Esophagus muscularis mucosa (tissue), 4 donors: ENCODE results near the gene PCED1A. TPM values are rescaled to one million over a fixed set of nuclear protein-coding genes. Genes with fewer than 3 reads are reported as not detected.
"Not testable (repeated sequence)": the region's sequence is repeated elsewhere in the genome, so short reads cannot be mapped to it uniquely, and the experiment has no call there.

Source experiments
- DNase-seq: peaks from one replicate; pipeline ENCODE4 v3.0.0-alpha.2; 2017; ENCODE audit errors: extremely low spot score
- H3K27ac ChIP-seq, 4 donors: fragments of 200-600 bp; sonication (generic); replicated peaks in 1 of 4; 1 replicate in 3 of 4; 2 replicates in 1 of 4; pipeline ENCODE4 v1.5.1; 2016 to 2019; ENCODE audit warnings: mild to moderate bottlenecking in 1 of 4
- H3K27me3 ChIP-seq, 4 donors: fragments of 200-600 bp; sonication (generic); one replicate each; pipeline versions ENCODE4 v1.5.1 to v1.6.0; 2016 to 2019
- H3K36me3 ChIP-seq, 4 donors: fragments of 200-600 bp; sonication (generic); one replicate each; pipeline ENCODE4 v1.5.1; 2016 to 2019
- H3K4me1 ChIP-seq, 4 donors: fragments of 200-600 bp; sonication (generic); one replicate each; pipeline ENCODE4 v1.5.1; 2016 to 2019
- H3K4me3 ChIP-seq, 4 donors: fragments of 200-600 bp; sonication (generic); 1 replicate in 2 of 4; 2 replicates in 2 of 4; pipeline ENCODE4 v1.5.1; 2016 to 2019; ENCODE audit warnings: mild to moderate bottlenecking in 4 of 4, moderate library complexity in 1 of 4
- H3K9me3 ChIP-seq, 4 donors: fragments of 200-600 bp; sonication (generic); 1 replicate in 3 of 4; 2 replicates in 1 of 4; pipeline ENCODE4 v1.5.1; 2016 to 2019
- EP300 ChIP-seq: sonication (generic); formaldehyde crosslinking; IDR thresholded peaks from one replicate; pipeline ENCODE4 v1.6.1; 2017; ENCODE audit warnings: antibody characterized with exemption
- POLR2A ChIP-seq: fragments of 450-650 bp; IDR thresholded peaks from one replicate; pipeline ENCODE4 v1.6.1; 2017; ENCODE audit warnings: antibody characterized with exemption, moderate library complexity, mild to moderate bottlenecking, low read depth
- POLR2AphosphoS5 ChIP-seq, 2 donors: sonication (generic); formaldehyde crosslinking; IDR thresholded peaks; one replicate each; pipeline ENCODE4 v1.6.1; 2017; ENCODE audit warnings: antibody characterized with exemption in 2 of 2
- WGBS: methylation state at CpG from one replicate; pipeline ENCODE4 v1.1.5; 2018; 5-methylcytosine and 5-hydroxymethylcytosine counted together
- intact Hi-C: fragments of 100-400 bp; cut with DNase I; formaldehyde crosslinking; loops from one replicate; pipeline ENCODE4 v1.15.1; 2023
- total RNA-seq, 4 donors: library from RNA; depleted of rRNA; stranded (reverse); fragments of >200 nt; gene quantifications; one replicate each; pipeline versions ENCODE4 v1.1.0 to v1.2.1, GENCODE V29; 2016
- TF ChIP-seq, protein P1 (sequence below), 3 experiments: fragments of 200-600 bp in 2 of 3; fragments of 450-650 bp in 1 of 3; sonication (generic) in 2 of 3; IDR thresholded peaks; one replicate each; pipeline ENCODE4 v1.5.1; 2017 to 2019; ENCODE audit warnings: antibody characterized with exemption in 3 of 3, mild to moderate bottlenecking in 2 of 3, moderate library complexity in 1 of 3

Gene PCED1A
- total RNA-seq, 4 donors from 2014 or later: 15.1 to 24.1 (median 22.5) TPM

DNA sequence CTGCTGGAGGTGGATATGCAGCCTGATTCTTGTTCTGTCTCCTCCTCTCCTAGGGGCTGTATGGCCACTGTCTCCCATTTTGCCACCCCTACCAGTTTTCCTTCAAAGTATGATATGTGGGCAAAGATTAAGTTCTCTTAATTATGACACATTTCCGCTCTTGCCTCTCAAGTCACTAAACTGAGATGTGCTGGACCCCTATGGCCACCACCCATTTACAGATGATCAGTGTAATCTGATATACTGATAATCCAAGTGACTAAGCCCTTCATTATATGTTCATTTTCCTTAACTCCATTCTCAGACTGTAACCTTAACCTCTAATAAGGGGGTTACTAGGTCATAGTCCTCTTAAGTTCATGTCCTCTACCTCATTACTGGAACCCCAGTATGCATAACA is 26.4 kb downstream of the PCED1A start:
- H3K27ac ChIP-seq: no peak overlapping the region
- H3K4me1 ChIP-seq: peaks cover 0 to 4% (median 0%) of the 10 kb centered on the region in 4 donors
- WGBS: 89% methylated on average over 1 of the region's 1 CpG
- H3K9me3 ChIP-seq: peaks cover 0 to 14% (median 4%) of the 10 kb centered on the region in 4 donors
- H3K4me3 ChIP-seq: no peak overlapping the region
- intact Hi-C loops: no loop called here
- no peak for TF ChIP-seq POLR2AphosphoS5 (IDR thresholded peaks at IDR 0.05)
- no peak for TF ChIP-seq EP300
- TF ChIP-seq POLR2A: no peak
- TF ChIP-seq, protein P1, sequence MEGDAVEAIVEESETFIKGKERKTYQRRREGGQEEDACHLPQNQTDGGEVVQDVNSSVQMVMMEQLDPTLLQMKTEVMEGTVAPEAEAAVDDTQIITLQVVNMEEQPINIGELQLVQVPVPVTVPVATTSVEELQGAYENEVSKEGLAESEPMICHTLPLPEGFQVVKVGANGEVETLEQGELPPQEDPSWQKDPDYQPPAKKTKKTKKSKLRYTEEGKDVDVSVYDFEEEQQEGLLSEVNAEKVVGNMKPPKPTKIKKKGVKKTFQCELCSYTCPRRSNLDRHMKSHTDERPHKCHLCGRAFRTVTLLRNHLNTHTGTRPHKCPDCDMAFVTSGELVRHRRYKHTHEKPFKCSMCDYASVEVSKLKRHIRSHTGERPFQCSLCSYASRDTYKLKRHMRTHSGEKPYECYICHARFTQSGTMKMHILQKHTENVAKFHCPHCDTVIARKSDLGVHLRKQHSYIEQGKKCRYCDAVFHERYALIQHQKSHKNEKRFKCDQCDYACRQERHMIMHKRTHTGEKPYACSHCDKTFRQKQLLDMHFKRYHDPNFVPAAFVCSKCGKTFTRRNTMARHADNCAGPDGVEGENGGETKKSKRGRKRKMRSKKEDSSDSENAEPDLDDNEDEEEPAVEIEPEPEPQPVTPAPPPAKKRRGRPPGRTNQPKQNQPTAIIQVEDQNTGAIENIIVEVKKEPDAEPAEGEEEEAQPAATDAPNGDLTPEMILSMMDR (IDR thresholded peaks at IDR 0.05): no peak
- DNase-seq: no peak
- H3K27me3 ChIP-seq: peaks cover 0 to 65% (median 4%) of the 10 kb centered on the region in 4 donors
- no peaks in the 10 kb centered on the region for H3K36me3 ChIP-seq

DNA sequence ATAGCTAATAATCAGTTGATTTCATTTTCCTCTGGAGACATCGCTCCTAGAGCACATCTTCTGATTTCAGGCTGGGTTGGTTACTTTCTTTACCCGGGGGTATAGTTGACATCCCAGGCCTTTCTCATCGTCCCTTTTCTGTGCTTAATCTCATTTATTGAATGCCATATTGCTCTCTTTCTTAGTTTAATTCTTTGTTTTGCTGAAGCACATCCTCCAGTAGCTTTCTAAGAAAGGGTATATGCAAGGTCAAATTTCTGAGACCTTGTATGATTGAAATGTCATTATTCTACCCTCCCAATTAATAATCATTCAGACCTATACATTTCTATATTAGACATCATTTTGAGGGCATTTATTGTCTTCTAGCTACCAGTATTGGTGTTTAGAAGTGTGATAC is 28.3 kb downstream of the PCED1A start:
- no peak for DNase-seq
- 93% methylated on average over 3 of the region's 3 CpGs for WGBS
- Histone ChIP-seq H3K9me3 (peaks cover 0 to 14% (median 4%) of the 10 kb centered on the region in 4 donors), H3K27me3 (peaks cover 0 to 63% (median 2%) of the 10 kb centered on the region in 4 donors), H3K36me3 (no peaks in the 10 kb centered on the region), H3K27ac (no peak overlapping the region), H3K4me3 (no peak overlapping the region), H3K4me1 (peaks cover 0 to 4% (median 0%) of the 10 kb centered on the region in 4 donors)
- intact Hi-C loops: no loop called here
- no peak for TF ChIP-seq POLR2AphosphoS5 (IDR thresholded peaks at IDR 0.05)
- TF ChIP-seq, protein P1 (IDR thresholded peaks at IDR 0.05): no peak
- no peak for TF ChIP-seq POLR2A
- TF ChIP-seq EP300: no peak

GRCh38 chr20:2809690-2810089 is 30.8 kb downstream of the PCED1A start:
- peaks cover 0 to 80% (median 8%) of the 10 kb centered on the region in 4 donors for H3K27me3 ChIP-seq
- intact Hi-C loops: no loop called here
- H3K27ac ChIP-seq: no peak overlapping the region
- WGBS: 87% methylated on average over 10 of the region's 10 CpGs
- TF ChIP-seq POLR2A (no peak), POLR2AphosphoS5 (IDR thresholded peaks at IDR 0.05) (no peak), EP300 (no peak)
- TF ChIP-seq, protein P1 (IDR thresholded peaks at IDR 0.05): no peak
- H3K9me3 ChIP-seq: peaks cover 0 to 14% (median 4%) of the 10 kb centered on the region in 4 donors
- H3K4me3 ChIP-seq: no peak overlapping the region
- peaks cover 0 to 11% (median 7%) of the 10 kb centered on the region in 4 donors for H3K4me1 ChIP-seq
- no peak for DNase-seq
- H3K36me3 ChIP-seq: no peaks in the 10 kb centered on the region

DNA sequence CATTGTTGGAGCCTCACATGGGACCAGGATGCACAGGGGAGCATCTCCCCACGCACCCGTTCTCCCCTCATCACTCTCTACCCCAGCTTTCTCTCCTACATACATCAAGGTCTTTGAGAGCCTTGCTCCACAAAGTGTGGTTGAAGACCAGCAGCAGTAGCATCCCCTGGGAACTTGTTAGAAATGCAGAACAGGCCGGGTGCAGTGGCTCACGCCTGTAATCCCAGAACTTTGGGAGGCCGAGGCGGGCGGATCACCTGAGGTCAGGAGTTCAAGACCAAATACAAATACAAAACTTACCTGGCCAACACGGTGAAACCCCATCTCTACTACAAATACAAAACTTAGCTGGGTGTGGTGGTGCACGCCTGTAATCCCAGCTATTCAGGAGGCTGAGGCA is 32.5 kb downstream of the PCED1A start:
- peaks cover 0 to 14% (median 4%) of the 10 kb centered on the region in 4 donors for H3K9me3 ChIP-seq
- intact Hi-C loops, H3K36me3 ChIP-seq, H3K27ac ChIP-seq, H3K4me3 ChIP-seq, H3K4me1 ChIP-seq, DNase-seq: not testable (repeated sequence)
- 90% methylated on average over 8 of the region's 9 CpGs for WGBS
- peaks cover 0 to 97% (median 7%) of the 10 kb centered on the region in 4 donors for H3K27me3 ChIP-seq

- H3K4me3 ChIP-seq: no peak overlapping the region
- no peaks in the 10 kb centered on the region for H3K36me3 ChIP-seq
- 75% methylated on average over 4 of the region's 4 CpGs for WGBS
- peaks cover 0 to 99% (median 6%) of the 10 kb centered on the region in 4 donors for H3K27me3 ChIP-seq
- no peak overlapping the region for H3K27ac ChIP-seq
- TF ChIP-seq, protein P1 (IDR thresholded peaks at IDR 0.05): no peak
- H3K4me1 ChIP-seq: peaks cover 0 to 10% (median 8%) of the 10 kb centered on the region in 4 donors
- no peak for DNase-seq
- H3K9me3 ChIP-seq: peaks cover 0 to 7% (median under 1%) of the 10 kb centered on the region in 4 donors
- intact Hi-C loops: no loop called here
Observed at GRCh38 chr20:2807019-2807418, 33.4 kb downstream of the PCED1A start.
